GM10248 (cell line): Measurements from ENCODE around the gene NPS.

Experiments
- CTCF ChIA-PET: fragments of 300-600 bp; sonication (Branson Sonifier 250); formaldehyde crosslinking; extraction: SDS; loops from one replicate; lab custom pipeline; 2021; ENCODE audit warnings: antibody characterized with exemption; lab: Yijun Ruan, JAX
- POLR2A ChIA-PET: fragments of 350-650 bp; sonication (Branson Sonifier 250); formaldehyde crosslinking; extraction: SDS; loops from one replicate; lab custom pipeline; 2020; ENCODE audit warnings: antibody characterized with exemption; lab: Yijun Ruan, JAX
- DNase-seq: peaks from one replicate; pipeline ENCODE4 v3.0.0; 2012; ENCODE audit errors: extremely low spot score
- CTCF ChIP-seq: IDR thresholded peaks from 2 replicates; pipeline ENCODE4 v1.5.1; 2012; ENCODE audit warnings: mild to moderate bottlenecking, low read depth; ENCODE audit errors: extremely low read depth, missing control alignments, control extremely low read depth

The NPS gene

GRCh38 chr10:127580822-127581221 lies 31.7 kb downstream of the NPS start:
- ChIA-PET POLR2A (no interaction called here), CTCF (no interaction called here)

GRCh38 chr10:127585519-127586023 lies 36.5 kb downstream of the NPS start:
- POLR2A ChIA-PET: no interaction called here
- TF ChIP-seq CTCF: no peak
- DNase-seq: no peak
- CTCF ChIA-PET: no interaction called here

More at GRCh38 chr10:127580822-127581221, 31.7 kb downstream of the NPS start:
- DNase-seq: no peak
- no peak for TF ChIP-seq CTCF

GRCh38 chr10:127587668-127588365 lies 38.7 kb downstream of the NPS start:
- no peak for TF ChIP-seq CTCF
- DNase-seq: no peak
- CTCF ChIA-PET: no interaction called here
- POLR2A ChIA-PET: no interaction called here

GRCh38 chr10:127592586-127592985 lies 43.5 kb downstream of the NPS start:
- ChIA-PET POLR2A (no interaction called here), CTCF (no interaction called here)
- no peak for DNase-seq
- TF ChIP-seq CTCF: no peak

- no peak for DNase-seq
- ChIA-PET CTCF (no interaction called here), POLR2A (no interaction called here)
- TF ChIP-seq CTCF: no peak
Observed at GRCh38 chr10:127600479-127600878, 51.4 kb downstream of the NPS start.
